Measurements from ENCODE around the gene MYH14.

MYH14 gene

GRCh38 chr19:50324331-50324730 is 120.9 kb downstream of the MYH14 start:
- in situ Hi-C loops (cut with HindIII; ENCODE audit: low pct_ligation_motif_present, low sequenced_read_pairs), result no loop called here
- Histone ChIP-seq H3K4me3 (ENCODE audit: low read depth, low read length) (no peak overlapping the region), H3K27ac (no peak overlapping the region), H3K27me3 (replicated peaks) (peaks cover 16% of the 10 kb centered on the region), H3K36me3 (replicated peaks) (no peaks in the 10 kb centered on the region)
- no peak for DNase-seq
- no peak for TF ChIP-seq CTCF (IDR thresholded peaks at IDR 0.05; ENCODE audit: low read depth, low read length, missing control alignments)

GRCh38 chr19:50325310-50326100 is 122.1 kb downstream of the MYH14 start:
- peak; percentile 9 for DNase-seq
- no peak for TF ChIP-seq CTCF (IDR thresholded peaks at IDR 0.05; ENCODE audit: low read depth, low read length, missing control alignments)
- Histone ChIP-seq H3K36me3 (replicated peaks) (no peaks in the 10 kb centered on the region), H3K4me3 (ENCODE audit: low read depth, low read length) (no peak overlapping the region), H3K27ac (no peak overlapping the region), H3K27me3 (replicated peaks) (peaks cover 20% of the 10 kb centered on the region)
- in situ Hi-C loops (cut with HindIII; ENCODE audit: low pct_ligation_motif_present, low sequenced_read_pairs), result no loop called here

GRCh38 chr19:50326101-50326664 is 122.8 kb downstream of the MYH14 start:
- no peak overlapping the region for H3K27ac ChIP-seq
- no peak overlapping the region for H3K4me3 ChIP-seq (ENCODE audit: low read depth, low read length)
- TF ChIP-seq CTCF (IDR thresholded peaks at IDR 0.05; ENCODE audit: low read depth, low read length, missing control alignments), result no peak
- H3K27me3 ChIP-seq (replicated peaks), result peaks cover 25% of the 10 kb centered on the region
- in situ Hi-C loops (cut with HindIII; ENCODE audit: low pct_ligation_motif_present, low sequenced_read_pairs), result no loop called here
- H3K36me3 ChIP-seq (replicated peaks), result no peaks in the 10 kb centered on the region
- no peak for DNase-seq

- Histone ChIP-seq H3K4me3 (ENCODE audit: low read depth, low read length) (no peak overlapping the region), H3K36me3 (replicated peaks) (no peaks in the 10 kb centered on the region), H3K27ac (no peak overlapping the region), H3K27me3 (replicated peaks) (peaks cover 29% of the 10 kb centered on the region)
- no peak for DNase-seq
- no peak for TF ChIP-seq CTCF (IDR thresholded peaks at IDR 0.05; ENCODE audit: low read depth, low read length, missing control alignments)
- in situ Hi-C loops (cut with HindIII; ENCODE audit: low pct_ligation_motif_present, low sequenced_read_pairs), result no loop called here
These were observed 123.6 kb downstream of the MYH14 start for GRCh38 chr19:50327013-50327412.

GRCh38 chr19:50327461-50328223 is 124.2 kb downstream of the MYH14 start:
- Histone ChIP-seq H3K4me3 (ENCODE audit: low read depth, low read length) (no peak overlapping the region), H3K36me3 (replicated peaks) (no peaks in the 10 kb centered on the region), H3K27ac (no peak overlapping the region), H3K27me3 (replicated peaks) (peaks cover 36% of the 10 kb centered on the region)
- DNase-seq, result no peak
- in situ Hi-C loops (cut with HindIII; ENCODE audit: low pct_ligation_motif_present, low sequenced_read_pairs), result no loop called here
- no peak for TF ChIP-seq CTCF (IDR thresholded peaks at IDR 0.05; ENCODE audit: low read depth, low read length, missing control alignments)
